Endometrium (tissue), 2 donors: Measurements from ENCODE around the gene HIGD2A.
"Not testable (repeated sequence)": the region's sequence is repeated elsewhere in the genome, so short reads cannot be mapped to it uniquely, and the experiment has no call there.

Experiments
- FAIRE-seq: peaks from 2 replicates; lab custom pipeline; 2012; peaks lifted over from hg19 to GRCh38; lab: Jason Lieb, UNC
- donor health status: control.
- donor health status: control.

HIGD2A gene

GRCh38 chr5:176394881-176395675 is 6.5 kb downstream of the HIGD2A start:
- no peak for FAIRE-seq

- no peak for FAIRE-seq
These were observed 7.8 kb downstream of the HIGD2A start for GRCh38 chr5:176396330-176396729.

GRCh38 chr5:176397736-176398420 is 9.3 kb downstream of the HIGD2A start:
- FAIRE-seq = no peak

- FAIRE-seq = no peak
These were observed 12.0 kb downstream of the HIGD2A start for GRCh38 chr5:176400382-176401156.

GRCh38 chr5:176401281-176402205 is 13.0 kb downstream of the HIGD2A start:
- FAIRE-seq = no peak

- no peak for FAIRE-seq
These were observed 17.3 kb downstream of the HIGD2A start for GRCh38 chr5:176405656-176406435.

GRCh38 chr5:176406436-176407052 is 18.0 kb downstream of the HIGD2A start:
- FAIRE-seq = no peak

GRCh38 chr5:176407456-176408251 is 19.1 kb downstream of the HIGD2A start:
- no peak for FAIRE-seq

GRCh38 chr5:176408252-176408573 is 19.7 kb downstream of the HIGD2A start:
- not testable (repeated sequence) for FAIRE-seq

- FAIRE-seq = no peak
These were observed 20.0 kb downstream of the HIGD2A start for GRCh38 chr5:176408590-176408989.

GRCh38 chr5:176409765-176410164 is 21.2 kb downstream of the HIGD2A start:
- no peak for FAIRE-seq

GRCh38 chr5:176410486-176411180 is 22.1 kb downstream of the HIGD2A start:
- no peak for FAIRE-seq

- FAIRE-seq = no peak
These were observed 24.1 kb downstream of the HIGD2A start for GRCh38 chr5:176412517-176413254.

- no peak for FAIRE-seq
These were observed 24.7 kb downstream of the HIGD2A start for GRCh38 chr5:176413255-176413565.

- no peak for FAIRE-seq
These were observed 25.2 kb downstream of the HIGD2A start for GRCh38 chr5:176413709-176414191.

- no peak for FAIRE-seq
These were observed 26.2 kb downstream of the HIGD2A start for GRCh38 chr5:176414704-176415103.

GRCh38 chr5:176415240-176415951 is 26.8 kb downstream of the HIGD2A start:
- no peak for FAIRE-seq
